Nephron (organoid): ENCODE measurements around the gene TMEM151B.

ENCODE experiments used
- H3K27ac Mint-ChIP-seq, 3 experiments: 2 replicates each; pipeline ENCODE4 v1.8.0; 2020; ENCODE audit warnings: mixed read lengths in 3 of 3, mild to moderate bottlenecking in 2 of 3, moderate library complexity in 1 of 3
- H3K27me3 Mint-ChIP-seq: 2 replicates; pipeline ENCODE4 v1.8.0; 2021; ENCODE audit warnings: low read depth, mild to moderate bottlenecking, moderate library complexity, mixed read lengths
- H3K36me3 Mint-ChIP-seq: 2 replicates; pipeline ENCODE4 v1.8.0; 2020; ENCODE audit warnings: low read depth, mixed read lengths
- H3K4me1 Mint-ChIP-seq: 2 replicates; pipeline ENCODE4 v1.8.0; 2020; ENCODE audit warnings: mixed read lengths
- H3K4me3 Mint-ChIP-seq, 3 experiments: 2 replicates each; pipeline ENCODE4 v1.8.0; 2020; ENCODE audit warnings: mild to moderate bottlenecking in 3 of 3, mixed read lengths in 3 of 3, moderate library complexity in 2 of 3
- H3K9me3 Mint-ChIP-seq: 2 replicates; pipeline ENCODE4 v1.8.0; 2020; ENCODE audit warnings: mixed read lengths
- CTCF ChIP-seq, 3 experiments: fragments of 200-600 bp; sonication (generic); IDR thresholded peaks; one replicate each; pipeline ENCODE4 v1.5.0; 2021; ENCODE audit warnings: antibody characterized with exemption in 3 of 3; ENCODE audit not compliant: unreplicated experiment in 3 of 3

TMEM151B gene

GRCh38 chr6:44223319-44224028 is 46.8 kb upstream of the TMEM151B start, which contains the start of gene SLC29A1:
Gene SLC29A1, plus strand, starts transcription at chr6:44223595. Its CDS starts 3,719 bp downstream, at chr6:44227314.
- Mint-ChIP-seq H3K4me3 (peak within 1 kb of the TSS; percentile 83 to 88 (median 83)), H3K9me3 (no peaks in the 10 kb centered on the region), H3K36me3 (no peaks in the 10 kb centered on the region)

GRCh38 chr6:44224029-44224964 is 46.0 kb upstream of the TMEM151B start:
- peaks cover 6% of the 10 kb centered on the region for H3K27me3 Mint-ChIP-seq
- H3K9me3 Mint-ChIP-seq, result no peaks in the 10 kb centered on the region
- peaks cover 68% of the 10 kb centered on the region for H3K4me1 Mint-ChIP-seq
- TF ChIP-seq CTCF (IDR thresholded peaks at IDR 0.05; ENCODE audit: unreplicated experiment in 3 of 3), result no peak
- peak overlapping the region; percentile 54 to 74 (median 63) for H3K27ac Mint-ChIP-seq
- H3K36me3 Mint-ChIP-seq, result no peaks in the 10 kb centered on the region
- H3K4me3 Mint-ChIP-seq, result peak overlapping the region; percentile 80 to 88 (median 83)

More at GRCh38 chr6:44223319-44224028, 46.8 kb upstream of the TMEM151B start, which contains the start of gene SLC29A1:
- peak; percentile 16 to 29 (median 25) for TF ChIP-seq CTCF (IDR thresholded peaks at IDR 0.05; ENCODE audit: unreplicated experiment in 3 of 3)
- H3K27ac Mint-ChIP-seq, result peak within 1 kb of the TSS; percentile 54 to 74 (median 63)
- peaks cover 63% of the 10 kb centered on the region for H3K4me1 Mint-ChIP-seq
- peaks cover 5% of the 10 kb centered on the region for H3K27me3 Mint-ChIP-seq

GRCh38 chr6:44224965-44225305 is 45.3 kb upstream of the TMEM151B start:
- Mint-ChIP-seq H3K4me3 (peak overlapping the region; percentile 80 to 88 (median 83)), H3K4me1 (peaks cover 71% of the 10 kb centered on the region), H3K9me3 (no peaks in the 10 kb centered on the region), H3K36me3 (no peaks in the 10 kb centered on the region), H3K27ac (peak overlapping the region; percentile 54 to 74 (median 63)), H3K27me3 (peaks cover 7% of the 10 kb centered on the region)
- no peak for TF ChIP-seq CTCF (IDR thresholded peaks at IDR 0.05; ENCODE audit: unreplicated experiment in 3 of 3)

- Mint-ChIP-seq H3K9me3 (no peaks in the 10 kb centered on the region), H3K27ac (peak overlapping the region in 1 of 3 experiments; percentile 42), H3K4me1 (peaks cover 71% of the 10 kb centered on the region), H3K4me3 (peak overlapping the region; percentile 46 to 78 (median 70)), H3K27me3 (peaks cover 7% of the 10 kb centered on the region), H3K36me3 (no peaks in the 10 kb centered on the region)
- no peak for TF ChIP-seq CTCF (IDR thresholded peaks at IDR 0.05; ENCODE audit: unreplicated experiment in 3 of 3)
Measured at GRCh38 chr6:44225579-44226325, 44.5 kb upstream of the TMEM151B start.

GRCh38 chr6:44226368-44227147 is 43.7 kb upstream of the TMEM151B start:
- Mint-ChIP-seq H3K9me3 (no peaks in the 10 kb centered on the region), H3K36me3 (no peaks in the 10 kb centered on the region), H3K4me3 (peak overlapping the region; percentile 32 to 78 (median 70)), H3K4me1 (peaks cover 69% of the 10 kb centered on the region), H3K27ac (peak overlapping the region; percentile 2 to 42 (median 27)), H3K27me3 (peaks cover 7% of the 10 kb centered on the region)
- TF ChIP-seq CTCF (IDR thresholded peaks at IDR 0.05; ENCODE audit: unreplicated experiment in 3 of 3), result no peak
